GM21825 (cell line): ENCODE measurements around the gene SRSF5.

Experiments used
- ATAC-seq: cut with Tn5 transposase; IDR thresholded peaks from one replicate; pipeline ENCODE4 v1.9.1; 2021; ENCODE audit warnings: mild to moderate bottlenecking, moderate library complexity; ENCODE audit not compliant: unreplicated experiment

Gene SRSF5

DNA sequence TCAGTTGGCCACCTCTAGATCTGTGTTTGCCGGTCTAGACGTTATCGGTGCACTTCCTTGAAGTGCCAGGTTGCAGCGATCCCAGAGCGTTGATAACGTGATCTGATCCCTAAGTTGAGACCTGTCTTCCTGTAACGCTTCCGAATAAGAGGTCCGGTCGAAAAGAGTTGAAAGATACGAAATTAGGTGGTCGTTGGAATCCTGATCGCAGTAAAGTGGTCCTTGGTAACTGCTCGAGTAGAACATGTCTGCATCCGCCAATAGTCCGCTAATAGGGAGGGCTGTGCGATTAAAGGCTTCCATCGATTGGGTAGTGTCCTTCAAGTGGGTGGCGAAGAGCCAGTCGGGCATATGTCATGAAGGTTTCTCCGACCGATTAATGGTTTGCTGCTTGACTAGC lies 2.7 kb downstream of the SRSF5 start:
- no peak for ATAC-seq

DNA sequence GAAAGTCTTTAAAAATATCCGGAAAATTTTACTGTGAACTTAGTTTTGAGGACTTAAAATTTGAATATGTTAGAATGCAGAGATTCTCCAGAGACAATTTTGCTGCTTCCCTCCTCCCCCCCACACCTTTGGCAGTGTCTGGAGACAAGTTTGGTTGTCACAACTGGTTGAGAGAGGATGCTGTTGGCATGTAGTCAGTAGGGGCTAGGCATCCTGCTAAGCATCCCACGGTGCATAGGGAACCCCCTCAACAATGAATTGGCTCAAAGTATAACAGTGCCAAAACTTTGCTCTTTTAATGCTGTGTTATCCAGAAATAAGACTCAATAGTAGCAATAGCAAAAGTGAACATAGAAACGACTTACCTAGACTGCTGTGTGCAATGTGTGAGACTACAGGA lies 3.6 kb downstream of the SRSF5 start:
- ATAC-seq = no peak

DNA sequence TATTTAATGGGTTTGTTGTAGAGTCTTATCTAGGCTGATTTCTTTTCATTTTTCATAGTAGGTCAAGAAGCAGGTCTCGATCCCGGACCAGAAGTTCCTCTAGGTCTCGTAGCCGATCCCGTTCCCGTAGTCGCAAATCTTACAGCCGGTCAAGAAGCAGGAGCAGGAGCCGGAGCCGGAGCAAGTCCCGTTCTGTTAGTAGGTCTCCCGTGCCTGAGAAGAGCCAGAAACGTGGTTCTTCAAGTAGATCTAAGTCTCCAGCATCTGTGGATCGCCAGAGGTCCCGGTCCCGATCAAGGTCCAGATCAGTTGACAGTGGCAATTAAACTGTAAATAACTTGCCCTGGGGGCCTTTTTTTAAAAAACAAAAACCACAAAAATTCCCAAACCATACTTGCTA lies 4.2 kb downstream of the SRSF5 start:
- ATAC-seq = no peak

DNA sequence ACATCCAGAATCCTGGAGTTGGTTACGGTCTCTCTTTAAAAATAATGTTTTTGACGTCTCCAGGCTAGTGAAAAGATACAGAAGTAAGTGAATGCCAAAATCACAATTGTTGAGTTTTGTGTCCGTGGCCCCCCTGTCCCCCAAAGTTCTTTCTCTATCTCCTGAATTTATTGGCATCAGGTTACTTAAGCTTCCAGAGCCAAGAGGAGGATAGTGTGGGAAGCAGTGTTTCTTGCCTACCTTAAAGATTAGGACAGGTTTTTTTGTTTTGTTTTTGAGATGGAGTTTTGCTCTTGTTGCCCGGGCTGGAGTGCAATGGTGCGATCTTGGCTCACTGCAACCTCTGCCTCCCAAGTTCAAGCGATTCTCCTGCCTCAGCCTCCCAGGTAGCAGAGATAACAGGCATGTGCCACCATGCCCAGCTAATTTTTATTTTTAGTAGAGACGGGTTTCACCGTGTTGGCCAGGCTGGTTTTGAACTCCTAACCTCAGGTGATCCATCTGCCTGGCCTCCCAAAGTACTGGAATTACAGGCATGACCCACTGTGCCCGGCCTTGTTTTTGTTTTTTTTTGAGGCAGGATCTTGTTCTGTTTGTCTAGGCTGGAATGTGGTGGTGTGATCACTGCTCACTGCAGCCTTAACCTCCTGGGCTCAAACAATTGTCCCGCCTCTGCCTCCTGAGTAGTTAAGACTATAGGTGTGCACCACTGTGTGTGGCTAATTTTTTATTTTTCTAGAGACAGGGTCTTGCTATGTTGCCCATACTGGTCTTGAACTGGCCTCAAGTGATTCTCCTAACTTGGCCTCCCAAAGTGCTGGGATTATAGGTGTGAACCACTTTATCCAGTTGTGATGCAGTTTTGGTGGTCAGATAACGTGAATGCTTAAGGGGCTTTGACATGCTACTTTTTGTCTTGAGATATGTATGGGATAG lies 5.4 kb downstream of the SRSF5 start:
- ATAC-seq = no peak

DNA sequence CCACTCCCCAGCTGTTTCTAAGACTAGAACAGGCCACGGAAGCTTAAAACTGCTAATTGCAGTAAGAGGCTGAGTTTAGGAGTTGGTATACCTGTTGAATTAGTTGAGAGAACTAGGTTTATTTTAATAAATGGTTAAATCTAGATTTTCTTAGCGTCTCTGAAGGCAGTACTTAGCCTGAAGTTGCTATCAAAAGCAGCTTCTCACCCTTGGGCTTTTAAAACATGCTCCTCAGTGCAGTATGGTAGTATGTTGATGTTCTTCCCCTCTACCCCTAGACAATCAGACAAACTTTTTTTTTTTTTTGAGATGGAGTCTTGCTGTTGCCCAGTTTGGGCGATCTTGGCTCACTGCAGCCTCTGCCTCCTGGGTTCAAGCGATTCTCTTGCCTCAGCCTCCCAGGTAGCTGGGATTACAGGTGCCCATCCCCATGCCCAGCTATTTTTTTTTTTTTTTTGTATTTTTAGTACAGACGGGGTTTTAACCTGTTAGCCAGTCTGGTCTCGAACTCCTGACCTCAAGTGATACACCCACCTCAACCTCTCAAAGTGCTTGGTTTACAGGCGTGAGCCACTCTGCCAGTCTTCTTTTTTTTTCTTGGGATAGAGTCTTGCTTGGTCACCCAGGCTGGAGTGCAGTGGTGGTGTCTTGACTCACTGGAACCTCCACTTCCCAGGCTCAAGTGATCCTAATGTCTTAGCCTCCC lies 6.8 kb downstream of the SRSF5 start:
- no peak for ATAC-seq

DNA sequence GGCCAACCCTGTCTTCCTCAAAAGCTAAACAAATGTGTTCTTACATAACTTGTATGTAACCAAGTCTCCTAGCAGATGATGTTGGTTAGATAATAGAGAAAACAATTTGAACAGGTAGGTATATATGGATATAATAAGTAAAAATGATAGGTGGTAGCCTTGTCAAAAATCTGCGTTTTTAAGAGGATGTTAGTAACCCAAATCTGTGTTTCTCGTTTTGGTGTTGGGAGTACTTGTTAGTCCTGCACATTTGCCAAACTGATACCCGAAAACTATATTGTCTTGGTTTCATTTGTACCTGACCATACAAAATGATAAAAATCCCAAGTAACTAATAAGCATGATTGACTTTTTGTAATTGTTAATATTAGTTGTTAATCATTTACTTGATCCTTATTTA lies 8.1 kb downstream of the SRSF5 start:
- no peak for ATAC-seq

DNA sequence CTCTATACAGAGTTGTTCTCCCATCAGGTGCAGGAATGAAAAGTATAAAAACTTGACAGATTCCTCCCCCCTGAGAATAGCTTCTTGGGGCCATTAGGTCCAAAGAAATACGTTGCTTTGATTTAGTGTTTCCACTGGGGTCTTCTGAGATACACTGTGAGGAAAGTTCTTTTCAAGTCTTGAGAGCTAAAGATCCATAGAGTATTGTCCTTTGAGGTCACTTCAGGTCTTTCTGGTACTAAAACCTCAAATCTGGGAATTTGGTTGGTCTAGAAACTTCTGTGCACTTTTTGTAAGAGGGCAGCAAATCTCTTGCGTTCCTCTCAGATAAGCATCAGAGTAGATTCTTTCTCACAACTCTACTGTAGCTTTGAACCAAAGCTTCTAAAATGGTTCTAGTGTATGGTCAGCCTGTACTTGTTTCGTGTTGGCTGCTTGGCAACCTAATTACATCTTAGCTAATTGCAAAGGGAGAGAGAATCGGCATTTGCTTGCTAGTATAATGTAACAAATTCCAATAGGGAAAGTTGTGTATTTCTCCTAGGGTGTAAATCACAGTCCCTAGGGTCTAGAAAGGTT lies 10.0 kb downstream of the SRSF5 start:
- ATAC-seq = no peak

DNA sequence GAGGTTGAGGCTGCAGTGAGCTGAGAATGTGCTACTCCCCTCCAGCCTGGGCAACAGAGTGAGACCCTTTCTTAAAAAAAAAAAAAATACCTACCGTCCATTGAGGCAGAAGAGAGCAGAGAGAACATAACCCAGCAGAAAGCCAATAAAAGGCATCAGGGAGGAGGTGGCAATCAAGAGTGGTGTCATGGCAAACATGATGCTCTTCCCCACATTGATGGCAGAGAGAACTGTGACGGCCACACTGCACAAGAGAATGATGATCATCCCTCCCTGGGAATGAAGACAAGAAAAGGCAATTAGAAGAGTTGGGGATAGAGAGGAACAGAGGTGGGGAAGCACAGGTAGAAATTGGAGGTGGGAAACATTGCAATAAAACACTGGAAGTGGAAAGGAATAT lies 12.1 kb downstream of the SRSF5 start:
- ATAC-seq = no peak

DNA sequence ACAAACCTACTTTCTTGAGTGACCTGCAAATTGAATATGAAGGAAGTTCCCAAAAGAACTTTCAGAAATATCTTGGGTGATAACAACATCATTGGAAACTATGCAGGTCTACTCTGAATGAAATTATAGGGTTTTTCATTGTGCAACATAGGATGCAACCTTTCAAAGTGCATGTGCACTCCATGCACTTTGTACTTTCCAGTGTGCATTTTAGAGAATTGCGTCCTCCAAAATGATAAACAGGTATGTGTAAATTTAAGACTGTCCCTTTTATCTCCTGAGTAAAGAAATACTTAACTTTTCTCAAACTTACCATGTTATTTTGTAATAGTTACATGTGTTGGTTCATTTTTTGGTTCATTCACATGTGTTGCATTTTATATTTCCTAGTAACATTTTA lies 13.2 kb downstream of the SRSF5 start:
- ATAC-seq = no peak

DNA sequence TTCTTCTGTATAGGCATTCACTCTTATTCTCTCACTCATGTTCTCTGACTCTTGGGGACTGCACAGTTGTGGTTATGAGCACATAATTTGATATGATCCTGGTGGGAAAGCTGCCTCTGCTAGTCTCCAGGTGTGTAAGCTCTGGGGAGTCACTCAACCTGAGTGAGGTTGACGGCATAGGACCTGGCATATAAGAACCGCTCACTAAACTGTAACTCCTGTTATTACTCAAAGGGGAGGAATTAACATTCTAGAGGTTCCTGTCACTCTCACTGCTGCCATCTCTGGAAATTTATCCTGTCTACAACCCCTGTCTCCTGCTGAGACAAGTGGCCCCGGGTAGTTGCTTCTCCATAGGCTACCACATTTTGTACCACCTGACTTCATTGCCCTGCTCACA lies 14.0 kb downstream of the SRSF5 start:
- no peak for ATAC-seq

DNA sequence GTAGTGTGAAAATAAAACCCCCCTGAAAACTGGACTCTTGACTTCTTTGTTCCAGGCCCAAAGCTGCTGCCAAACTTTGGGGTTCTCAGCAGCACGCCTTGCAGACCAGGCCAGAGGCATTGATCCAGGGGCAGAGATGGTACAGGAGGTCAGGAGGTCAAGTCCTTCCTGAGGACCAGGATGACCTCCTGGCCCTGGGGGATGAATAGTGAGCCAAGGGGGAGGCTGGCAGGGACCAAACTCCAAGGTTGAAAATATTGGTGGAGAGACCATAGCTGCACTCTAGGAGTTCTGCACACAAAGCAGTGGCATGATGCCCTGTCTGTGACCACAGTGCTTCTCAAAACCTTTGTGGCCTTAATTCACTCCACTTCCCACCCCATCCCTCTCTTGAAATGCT lies 18.0 kb downstream of the SRSF5 start:
- no peak for ATAC-seq

DNA sequence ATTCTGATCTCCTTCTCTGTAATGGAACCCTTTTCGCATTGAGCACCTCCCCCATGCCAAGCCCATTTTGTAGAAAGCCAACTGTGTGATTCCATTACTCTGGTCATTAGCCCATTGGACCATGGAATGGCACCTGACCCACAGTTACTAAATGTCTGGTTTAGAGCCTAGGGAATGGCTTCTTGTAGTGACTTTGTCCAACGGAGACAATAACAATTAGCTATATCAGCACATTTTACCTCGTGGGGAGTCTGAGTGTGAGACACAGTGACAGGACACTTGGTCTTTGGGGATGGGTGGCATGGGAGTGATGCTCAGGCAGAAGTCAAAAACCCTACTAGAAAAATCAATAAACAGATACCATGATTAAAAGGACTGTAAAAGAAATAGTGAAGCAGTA lies 19.7 kb downstream of the SRSF5 start:
- ATAC-seq = no peak

DNA sequence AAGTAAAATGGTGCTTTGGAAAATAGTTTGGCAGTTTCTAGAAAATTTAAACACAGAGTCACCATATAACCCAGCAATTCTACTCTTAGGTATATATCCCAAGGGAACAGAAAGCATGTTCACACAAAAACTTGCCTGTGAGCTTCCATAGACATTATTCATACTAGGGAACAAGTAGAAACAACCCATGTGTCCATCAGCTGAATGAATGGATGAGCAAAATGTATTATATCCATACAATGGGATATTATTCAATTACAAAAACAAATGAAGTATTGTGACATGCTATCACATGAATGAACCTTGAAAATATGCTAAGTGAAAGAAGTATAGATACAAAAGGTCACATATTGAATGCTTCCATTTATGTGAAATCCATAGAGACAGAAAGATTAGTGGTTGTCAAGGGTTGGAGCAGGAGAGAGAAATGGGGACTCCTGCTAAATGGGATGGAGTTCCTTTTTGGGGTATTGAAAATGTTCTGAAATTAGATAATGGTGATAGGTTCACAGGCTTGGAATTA lies 22.2 kb downstream of the SRSF5 start:
- ATAC-seq = no peak

DNA sequence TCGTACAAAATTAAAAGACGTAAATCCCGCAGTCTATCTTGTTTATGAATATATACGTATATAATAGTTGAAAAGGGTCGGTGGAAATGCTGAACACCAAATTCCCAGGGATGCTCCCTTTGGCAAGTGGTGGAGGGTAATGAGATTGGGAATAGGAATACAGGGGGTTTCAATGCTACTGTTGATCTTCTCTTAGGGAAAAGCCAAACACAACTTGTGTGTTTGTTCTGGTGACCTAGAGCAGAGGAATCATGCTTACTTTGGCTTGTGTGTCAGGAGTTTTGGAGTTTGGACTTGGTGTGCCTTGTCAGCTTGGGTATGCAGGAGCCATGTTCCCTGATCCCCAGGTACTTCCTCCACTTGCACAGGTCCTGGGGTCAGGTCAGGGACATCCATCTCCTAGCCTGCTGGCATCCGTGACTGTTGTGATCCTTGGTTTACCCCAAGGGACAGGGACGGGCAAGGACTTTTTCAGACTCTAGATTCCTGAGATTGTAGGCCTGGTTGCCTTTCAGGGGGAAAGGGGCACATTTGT lies 26.0 kb downstream of the SRSF5 start:
- no peak for ATAC-seq

DNA sequence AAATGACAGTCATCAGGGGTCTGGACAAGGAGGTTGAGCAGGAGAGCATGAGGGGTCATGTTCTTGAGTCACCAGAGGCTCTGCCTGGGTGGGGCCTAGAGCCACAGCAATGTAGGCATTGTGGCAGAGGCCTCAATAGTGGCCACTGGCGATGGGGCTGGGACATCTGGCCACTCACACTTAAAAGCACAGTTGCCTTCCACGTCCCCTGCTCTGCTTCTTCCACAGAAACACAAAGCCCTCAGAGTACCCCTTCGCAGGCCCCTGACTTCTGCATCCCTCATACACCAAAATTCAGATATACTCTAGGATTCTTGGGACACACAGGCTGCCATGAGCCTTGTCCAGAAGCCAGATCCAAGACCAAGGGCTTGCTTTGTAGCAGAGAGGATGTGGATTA lies 27.8 kb downstream of the SRSF5 start:
- no peak for ATAC-seq

DNA sequence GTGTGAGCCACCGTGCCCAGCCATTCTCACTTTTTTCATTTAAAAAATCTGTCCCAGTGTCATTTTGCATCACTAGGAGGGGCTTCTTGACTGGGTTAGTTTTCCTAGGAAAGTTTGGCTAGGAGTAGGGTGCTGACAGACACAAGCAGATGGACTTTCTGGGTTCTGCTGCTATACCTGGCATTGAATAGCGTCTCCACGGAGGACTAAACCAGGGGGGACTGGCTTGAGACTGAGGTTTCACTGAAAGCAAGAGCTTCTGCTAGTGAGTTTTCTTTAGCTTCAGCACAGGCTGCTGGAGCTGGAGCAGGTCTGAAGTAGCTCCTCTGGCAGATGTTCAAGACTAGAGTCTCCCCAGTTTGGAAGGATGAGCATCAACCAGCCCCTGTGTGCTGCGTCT lies 28.7 kb downstream of the SRSF5 start:
- ATAC-seq = no peak

DNA sequence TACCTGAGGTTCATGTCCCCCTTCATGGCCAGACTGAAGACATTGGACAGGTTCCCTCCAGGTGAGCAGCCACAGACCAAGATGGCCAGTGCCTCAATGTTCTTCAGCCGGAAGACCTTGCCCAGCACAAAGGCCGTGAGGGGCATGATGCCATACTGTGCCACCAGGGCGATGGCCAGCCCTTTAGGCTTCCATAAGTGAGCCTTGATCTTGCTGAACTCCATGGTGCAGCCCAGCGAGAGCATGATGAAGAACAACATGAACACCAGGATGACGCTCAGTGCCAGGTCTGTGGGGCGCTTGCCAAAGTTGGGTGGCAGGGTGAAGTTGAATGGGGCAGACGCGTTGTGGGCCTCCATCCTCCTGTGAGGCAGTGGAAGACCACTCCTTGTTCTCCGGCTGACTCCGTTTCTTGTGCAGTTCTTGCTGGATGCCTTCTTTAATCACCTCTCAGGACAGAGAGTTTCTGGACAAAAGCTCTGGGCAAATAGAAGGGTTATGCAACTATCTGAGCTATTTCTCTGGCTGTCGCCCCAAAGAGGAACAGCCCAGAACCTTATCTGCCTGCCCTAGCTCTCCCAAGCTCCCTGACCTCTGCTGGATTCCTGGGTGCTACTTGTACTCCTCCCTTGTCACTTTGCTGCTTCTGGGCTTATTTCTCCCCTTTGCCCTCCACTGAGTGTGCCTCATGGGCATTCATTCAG lies 30.0 kb downstream of the SRSF5 start, which contains the start of gene SLC10A1:
Gene SLC10A1, minus strand, starts transcription at position 445 of the 704 bp plus-strand sequence. Its CDS starts 86 bp downstream, at position 359.
- no peak for ATAC-seq

DNA sequence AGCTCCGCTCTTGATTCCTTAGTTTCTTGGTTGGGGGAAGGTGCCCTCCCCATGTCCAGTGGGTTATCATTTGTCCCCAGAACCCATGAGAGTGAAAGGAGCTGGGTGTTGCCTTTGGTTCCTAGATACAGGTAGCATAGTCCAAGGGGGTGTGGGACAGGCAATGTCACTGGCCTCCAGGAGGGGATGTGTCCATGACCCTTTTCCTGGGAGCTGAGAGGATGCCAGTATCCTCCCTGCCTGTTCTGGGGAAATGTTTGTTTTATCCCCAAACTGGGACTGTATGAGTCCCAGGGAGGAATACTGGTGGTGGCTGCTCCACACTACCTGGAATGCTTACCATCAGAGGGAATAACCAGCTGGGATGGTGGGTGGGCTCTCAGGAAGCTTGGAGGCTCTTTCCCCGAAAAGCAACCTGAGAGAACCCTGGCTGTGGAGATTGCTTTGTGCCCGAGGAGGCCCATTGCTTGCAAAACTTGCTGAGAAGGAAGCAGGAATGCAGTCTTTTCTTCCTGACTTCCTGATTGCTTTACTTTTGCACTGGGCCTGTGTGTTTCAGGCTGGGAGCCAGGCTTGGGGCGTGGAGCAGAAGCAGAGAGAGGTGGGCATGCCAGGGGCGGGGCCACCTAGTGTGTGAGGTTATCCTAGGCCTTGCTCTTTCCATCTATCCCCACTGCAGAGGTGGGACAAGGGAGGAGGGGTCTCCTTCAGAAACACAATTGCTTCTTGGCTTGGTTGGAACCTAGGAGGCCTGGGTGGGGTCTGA lies 30.8 kb downstream of the SRSF5 start:
- ATAC-seq = no peak

DNA sequence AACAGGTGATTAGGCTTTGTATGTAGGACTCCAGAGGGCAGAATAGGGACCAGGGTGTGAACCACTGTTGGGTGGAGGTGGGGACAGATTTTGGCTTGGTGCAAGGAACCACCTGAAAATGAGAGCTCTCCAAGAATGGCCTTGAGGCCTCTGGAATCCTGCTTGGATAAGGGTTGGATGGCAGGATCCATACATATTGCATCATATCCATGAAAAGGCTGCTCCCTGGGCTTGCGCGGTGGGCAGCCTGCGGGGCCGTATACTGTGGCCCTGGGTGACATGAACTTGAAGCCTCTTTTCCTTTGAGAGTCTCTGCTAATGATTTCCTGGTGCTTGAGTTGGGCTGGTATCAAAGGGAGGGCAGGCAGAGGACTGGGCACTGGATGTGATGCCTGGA lies 31.4 kb downstream of the SRSF5 start:
- no peak for ATAC-seq

DNA sequence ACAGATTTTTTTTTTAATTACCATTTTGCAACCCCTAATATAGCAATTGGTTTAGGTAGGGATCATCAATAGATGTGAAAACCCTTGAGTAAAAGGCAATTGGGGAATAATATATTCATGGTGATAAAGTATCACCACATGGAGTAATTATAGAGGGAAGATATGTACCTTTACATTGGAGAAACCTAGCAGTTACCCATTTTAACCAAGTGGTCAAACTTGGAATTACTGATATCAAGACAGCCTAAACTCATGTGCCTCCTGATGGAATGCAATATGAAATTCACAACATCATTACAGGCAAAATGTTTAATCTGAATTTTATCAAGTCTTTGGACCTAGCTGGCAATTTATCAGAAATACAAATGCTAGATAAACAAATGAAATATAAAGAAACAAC lies 36.8 kb downstream of the SRSF5 start:
- no peak for ATAC-seq
